Astrocyte (in vitro differentiated cells and primary cell): ENCODE data around the gene CASTOR1.

ENCODE experiments used
- CTCF ChIP-seq: IDR thresholded peaks from 2 replicates; pipeline ENCODE4 v1.5.1; 2011; ENCODE audit warnings: low read depth, mild to moderate bottlenecking, inconsistent platforms, low read length, moderate library complexity; ENCODE audit not compliant: insufficient read depth
- EZH2 ChIP-seq: IDR thresholded peaks from 2 replicates; pipeline ENCODE4 v1.6.1; 2012; ENCODE audit warnings: mild to moderate bottlenecking, low read length, inconsistent platforms; ENCODE audit not compliant: insufficient read depth

DNA sequence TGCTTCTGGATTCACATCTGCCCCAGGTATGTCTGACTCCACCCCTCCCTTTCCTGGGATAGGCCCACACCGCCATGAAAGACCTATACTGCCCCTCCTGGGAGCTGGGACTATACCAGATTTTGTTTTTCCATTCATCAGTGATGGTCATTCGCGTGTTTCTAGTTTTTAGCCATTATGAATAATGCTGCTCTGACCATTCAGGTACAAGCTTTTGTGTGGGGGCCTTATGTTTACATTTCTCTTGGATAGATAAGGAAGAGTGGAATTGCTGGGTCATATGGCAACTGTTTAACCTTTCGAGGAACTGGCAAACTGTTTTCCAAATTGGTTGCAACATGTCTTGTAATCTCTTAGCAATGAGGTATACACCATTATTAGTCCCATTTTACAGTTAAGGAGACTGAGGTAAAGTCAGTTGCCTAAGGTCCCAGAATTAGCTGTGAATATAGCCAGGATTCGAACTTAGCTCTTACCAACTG lies 38.6 kb upstream of the CASTOR1 start:
- no peak for TF ChIP-seq CTCF
- no peak for TF ChIP-seq EZH2
